OCI-LY7 (cell line): ENCODE results near the gene COL6A3. TPM values are rescaled to one million over a fixed set of nuclear protein-coding genes. Genes with fewer than 3 reads are reported as not detected.

Source experiments
- BruUV-seq: library from RNA; stranded (reverse); fragments of 400-500 nt; replicated peaks from 2 replicates; lab custom pipeline; 2021; lab: Mats Ljungman, UMichigan
- CTCF ChIA-PET: fragments of 300-600 bp; sonication (Branson Sonifier 250); formaldehyde crosslinking; loops from one replicate; lab custom pipeline; 2022; ENCODE audit warnings: antibody characterized with exemption; ENCODE audit not compliant: unreplicated experiment; lab: Charles Lee
- POLR2A ChIA-PET: fragments of 300-600 bp; sonication (Branson Sonifier 250); formaldehyde crosslinking; loops from one replicate; lab custom pipeline; 2022; ENCODE audit warnings: antibody characterized with exemption; lab: Charles Lee
- DNase-seq: peaks from one replicate; pipeline ENCODE4 v3.0.0-alpha.2; 2015; ENCODE audit warnings: low spot score
- H2AFZ ChIP-seq: fragments of 200-600 bp; sonication (generic), shearing (Covaris generic); 2 replicates; pipeline ENCODE4 v1.6.1; 2014; ENCODE audit warnings: mild to moderate bottlenecking, antibody characterized with exemption, low read length, moderate library complexity
- H3K27ac ChIP-seq: fragments of 200-600 bp; sonication (generic); 2 replicates; pipeline ENCODE4 v1.5.1; 2014; ENCODE audit warnings: mixed run types, low read depth, mild to moderate bottlenecking, moderate library complexity, low read length, inconsistent platforms; ENCODE audit not compliant: poor library complexity, severe bottlenecking
- H3K36me3 ChIP-seq: fragments of 200-600 bp; sonication (generic); 2 replicates; pipeline ENCODE4 v1.6.1; 2014; ENCODE audit warnings: mild to moderate bottlenecking, antibody characterized with exemption, low read length, moderate library complexity, mixed read lengths; ENCODE audit not compliant: insufficient read depth
- H3K4me1 ChIP-seq: fragments of 200-600 bp; sonication (generic); 2 replicates; pipeline ENCODE4 v1.5.1; 2014; ENCODE audit warnings: mild to moderate bottlenecking, low read length; ENCODE audit not compliant: insufficient read depth, poor library complexity, severe bottlenecking
- H3K4me2 ChIP-seq: fragments of 200-600 bp; sonication (generic); 2 replicates; pipeline ENCODE4 v1.6.1; 2014; ENCODE audit warnings: mild to moderate bottlenecking, low read length
- H3K4me3 ChIP-seq: fragments of 200-600 bp; sonication (generic); 2 replicates; pipeline ENCODE4 v1.5.1; 2014; ENCODE audit warnings: mild to moderate bottlenecking, low read depth, low read length; ENCODE audit not compliant: poor library complexity, severe bottlenecking
- H3K79me2 ChIP-seq: fragments of 200-600 bp; sonication (generic); 2 replicates; pipeline ENCODE4 v1.6.1; 2016; ENCODE audit warnings: low read depth, mild to moderate bottlenecking, low read length, moderate library complexity, mixed read lengths; ENCODE audit not compliant: insufficient read depth
- H3K9me2 ChIP-seq: fragments of 200-600 bp; sonication (generic); 2 replicates; pipeline ENCODE4 v1.6.1; 2016; ENCODE audit warnings: mild to moderate bottlenecking, low read length, mixed read lengths; ENCODE audit not compliant: insufficient read depth
- H3K9me3 ChIP-seq: fragments of 200-600 bp; sonication (generic); 2 replicates; pipeline ENCODE4 v1.6.1; 2014; ENCODE audit warnings: mild to moderate bottlenecking, mixed run types, low read length, mixed read lengths
- H4K20me1 ChIP-seq: fragments of 200-600 bp; sonication (generic); 2 replicates; pipeline ENCODE4 v1.6.1; 2014; ENCODE audit warnings: mild to moderate bottlenecking, antibody characterized with exemption, low read length, moderate library complexity, mixed read lengths; ENCODE audit not compliant: insufficient read depth
- CTCF ChIP-seq: fragments of 200-600 bp; sonication (generic); conservative IDR thresholded peaks from 2 replicates; pipeline ENCODE4 v1.5.1; 2014; ENCODE audit warnings: mild to moderate bottlenecking, antibody characterized with exemption, low read length, moderate library complexity, mixed read lengths
- EZH2phosphoT487 ChIP-seq: fragments of 200-600 bp; sonication (generic); IDR thresholded peaks from 2 replicates; pipeline ENCODE4 v1.6.1; 2018; ENCODE audit warnings: low read depth, borderline replicate concordance, mild to moderate bottlenecking, mixed run types, antibody characterized with exemption, low read length, moderate library complexity, mixed read lengths
- intact Hi-C: fragments of 100-400 bp; cut with micrococcal nuclease; formaldehyde crosslinking; loops from one replicate; pipeline ENCODE4 v1.10.0; 2022; ENCODE audit not compliant: unreplicated experiment
- total RNA-seq, 2 experiments: library from RNA; depleted of rRNA in 1 of 2; stranded (reverse); fragments of >200 nt in 1 of 2; shearing (Covaris generic) in 1 of 2; gene quantifications; 2 replicates each; pipeline ENCODE4 v1.2.3, GENCODE V29; 2014 to 2022

COL6A3 gene
- total RNA-seq, 2 experiments from 2014 or later: not detected

GRCh38 chr2:237432484-237433092 is 18.6 kb upstream of the COL6A3 start:
- no peaks in the 10 kb centered on the region for H3K79me2 ChIP-seq
- H3K9me2 ChIP-seq: no peaks in the 10 kb centered on the region
- no peak overlapping the region for H2AFZ ChIP-seq
- TF ChIP-seq EZH2phosphoT487 (no peak), CTCF (no peak)
- CTCF ChIA-PET: no interaction called here
- POLR2A ChIA-PET: no interaction called here
- H3K4me3 ChIP-seq: no peak overlapping the region
- DNase-seq: no peak
- BruUV-seq: no TSS peak
- H3K4me1 ChIP-seq: no peaks in the 10 kb centered on the region
- no peak overlapping the region for H3K4me2 ChIP-seq
- H3K9me3 ChIP-seq: no peaks in the 10 kb centered on the region
- intact Hi-C loops: no loop called here
- H3K27ac ChIP-seq: no peak overlapping the region
- H3K36me3 ChIP-seq: no peaks in the 10 kb centered on the region
- no peaks in the 10 kb centered on the region for H4K20me1 ChIP-seq

- TF ChIP-seq EZH2phosphoT487 (no peak), CTCF (no peak)
- Histone ChIP-seq H3K79me2 (no peaks in the 10 kb centered on the region), H3K4me2 (no peak overlapping the region), H4K20me1 (no peaks in the 10 kb centered on the region), H2AFZ (no peak overlapping the region), H3K4me3 (no peak overlapping the region), H3K27ac (no peak overlapping the region), H3K9me3 (no peaks in the 10 kb centered on the region), H3K9me2 (no peaks in the 10 kb centered on the region), H3K36me3 (no peaks in the 10 kb centered on the region), H3K4me1 (no peaks in the 10 kb centered on the region)
- intact Hi-C loops: no loop called here
- no peak for DNase-seq
- no TSS peak for BruUV-seq
- ChIA-PET CTCF (no interaction called here), POLR2A (no interaction called here)
These were observed 17.9 kb upstream of the COL6A3 start for GRCh38 chr2:237431837-237432236.

DNA sequence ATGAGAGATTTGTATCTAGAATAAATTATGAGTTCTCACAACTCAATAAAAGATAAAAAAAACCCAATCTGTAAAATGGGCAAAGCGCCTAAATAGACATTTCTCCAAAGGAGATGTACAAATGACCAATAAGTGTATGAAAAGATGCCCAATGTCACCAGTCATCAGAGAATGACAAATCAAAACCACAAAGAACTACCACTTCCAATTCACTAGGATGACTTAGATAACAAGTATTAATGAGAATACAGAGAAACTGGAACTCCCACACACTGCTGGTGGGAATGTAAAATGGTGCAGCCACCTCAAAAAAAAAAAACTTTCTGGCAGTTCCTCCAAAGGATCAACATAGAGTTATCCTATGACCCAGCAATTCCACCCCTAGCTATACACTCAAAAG is 17.4 kb upstream of the COL6A3 start:
- CTCF ChIA-PET: no interaction called here
- no peaks in the 10 kb centered on the region for H3K9me3 ChIP-seq
- H3K27ac ChIP-seq: no peak overlapping the region
- H2AFZ ChIP-seq: no peak overlapping the region
- DNase-seq: no peak
- H3K9me2 ChIP-seq: no peaks in the 10 kb centered on the region
- no peak overlapping the region for H3K4me2 ChIP-seq
- H3K4me1 ChIP-seq: no peaks in the 10 kb centered on the region
- intact Hi-C loops: no loop called here
- POLR2A ChIA-PET: no interaction called here
- H3K79me2 ChIP-seq: no peaks in the 10 kb centered on the region
- H3K4me3 ChIP-seq: no peak overlapping the region
- no peaks in the 10 kb centered on the region for H4K20me1 ChIP-seq
- TF ChIP-seq CTCF (no peak), EZH2phosphoT487 (no peak)
- no TSS peak for BruUV-seq
- no peaks in the 10 kb centered on the region for H3K36me3 ChIP-seq
